Stimulated activated CD8-positive, alpha-beta memory T cell treated with anti-CD3 and anti-CD28 coated beads, Interleukin-7, amount 100 ng/mL, for 24 hours (primary cell): ENCODE results near the gene SLC22A9.

Experiments
- DNase-seq: peaks from one replicate; pipeline ENCODE4 v3.0.0-alpha.2; 2020; ENCODE audit warnings: low read depth

SLC22A9 gene

GRCh38 chr11:63445118-63445517, 75.5 kb downstream of the SLC22A9 start:
- no peak for DNase-seq

- no peak for DNase-seq
Measured at GRCh38 chr11:63445720-63446119, 76.1 kb downstream of the SLC22A9 start.

- DNase-seq = no peak
Measured at GRCh38 chr11:63448646-63449045, 79.1 kb downstream of the SLC22A9 start.

GRCh38 chr11:63459586-63459985, 90.0 kb downstream of the SLC22A9 start:
- no peak for DNase-seq
